ENCODE data around the gene LRIG1.

LRIG1 gene

GRCh38 chr3:66406163-66406562, 94.7 kb downstream of the LRIG1 start:
- H3K4me3 ChIP-seq (ENCODE audit: low read length), result no peak overlapping the region
- DNase-seq (ENCODE audit: low read depth), result no peak
- no peak for TF ChIP-seq CTCF (conservative IDR thresholded peaks at IDR 0.05; ENCODE audit: low read length)

GRCh38 chr3:66405701-66406091, 95.1 kb downstream of the LRIG1 start:
- H3K4me3 ChIP-seq (ENCODE audit: low read length), result no peak overlapping the region
- DNase-seq (ENCODE audit: low read depth), result peak; percentile 86
- TF ChIP-seq CTCF (conservative IDR thresholded peaks at IDR 0.05; ENCODE audit: low read length), result no peak

- no peak overlapping the region for H3K4me3 ChIP-seq (ENCODE audit: low read length)
- TF ChIP-seq CTCF (conservative IDR thresholded peaks at IDR 0.05; ENCODE audit: low read length), result no peak
- DNase-seq (ENCODE audit: low read depth), result no peak
These were observed 95.7 kb downstream of the LRIG1 start for GRCh38 chr3:66404903-66405700.

- no peak for TF ChIP-seq CTCF (conservative IDR thresholded peaks at IDR 0.05; ENCODE audit: low read length)
- no peak for DNase-seq (ENCODE audit: low read depth)
- H3K4me3 ChIP-seq (ENCODE audit: low read length), result no peak overlapping the region
These were observed 96.6 kb downstream of the LRIG1 start for GRCh38 chr3:66404197-66404596.

GRCh38 chr3:66403323-66403990, 97.4 kb downstream of the LRIG1 start:
- no peak overlapping the region for H3K4me3 ChIP-seq (ENCODE audit: low read length)
- no peak for DNase-seq (ENCODE audit: low read depth)
- TF ChIP-seq CTCF (conservative IDR thresholded peaks at IDR 0.05; ENCODE audit: low read length), result no peak

- peak; percentile 36 for DNase-seq (ENCODE audit: low read depth)
- H3K4me3 ChIP-seq (ENCODE audit: low read length), result no peak overlapping the region
- no peak for TF ChIP-seq CTCF (conservative IDR thresholded peaks at IDR 0.05; ENCODE audit: low read length)
These were observed 98.1 kb downstream of the LRIG1 start for GRCh38 chr3:66402596-66403290.
